Activated T-helper 9 cell treated with anti-CD3 and anti-CD28 coated beads, Interleukin-2, amount 50 U/mL, for 16 hours (primary cell): ENCODE data around the gene MEG3.
"Not testable (repeated sequence)": the region's sequence is repeated elsewhere in the genome, so short reads cannot be mapped to it uniquely, and the experiment has no call there.

Experiments used
- DNase-seq: peaks from one replicate; pipeline ENCODE4 v3.0.0-alpha.2; 2020; ENCODE audit warnings: low read depth

The MEG3 gene

DNA sequence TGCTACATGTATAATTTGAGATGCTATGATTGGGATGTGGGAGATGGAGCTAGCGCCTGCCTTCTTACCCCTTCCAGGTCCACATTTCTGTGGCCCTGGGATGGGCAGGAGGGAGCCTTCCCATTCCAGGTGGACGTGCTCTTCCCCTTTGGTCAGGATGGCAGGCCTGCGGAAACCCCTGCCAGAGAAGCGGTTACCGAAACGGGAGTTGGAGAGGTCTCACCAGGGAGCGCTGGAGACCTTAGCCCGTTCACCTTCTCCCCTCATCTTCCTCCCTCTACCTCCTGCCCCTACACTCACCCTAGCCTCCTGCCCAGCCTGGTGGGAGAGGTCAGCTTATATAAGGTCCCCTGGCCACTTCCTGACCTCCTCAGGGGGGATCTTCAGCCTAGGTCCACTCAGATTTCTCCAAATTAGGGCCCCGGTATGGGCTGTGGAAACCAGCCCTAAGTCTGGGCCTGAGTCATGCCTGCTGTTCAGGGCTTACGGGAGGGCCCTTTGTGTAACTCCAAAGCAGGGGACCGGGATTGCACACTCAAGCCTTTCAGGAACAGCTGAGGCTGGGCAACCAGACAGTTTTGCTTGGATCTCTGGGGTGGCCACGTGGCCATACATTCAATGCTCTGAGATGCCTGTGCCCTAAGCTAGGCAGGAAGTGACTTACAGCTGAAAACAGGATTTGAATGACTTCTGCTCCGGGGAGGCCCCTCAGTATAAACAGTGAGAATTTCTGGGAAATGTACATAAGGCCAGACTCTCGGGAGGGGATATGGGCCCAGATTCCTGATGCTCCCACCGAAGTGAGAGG is 10.2 kb upstream of the MEG3 start:
- no peak for DNase-seq

DNA sequence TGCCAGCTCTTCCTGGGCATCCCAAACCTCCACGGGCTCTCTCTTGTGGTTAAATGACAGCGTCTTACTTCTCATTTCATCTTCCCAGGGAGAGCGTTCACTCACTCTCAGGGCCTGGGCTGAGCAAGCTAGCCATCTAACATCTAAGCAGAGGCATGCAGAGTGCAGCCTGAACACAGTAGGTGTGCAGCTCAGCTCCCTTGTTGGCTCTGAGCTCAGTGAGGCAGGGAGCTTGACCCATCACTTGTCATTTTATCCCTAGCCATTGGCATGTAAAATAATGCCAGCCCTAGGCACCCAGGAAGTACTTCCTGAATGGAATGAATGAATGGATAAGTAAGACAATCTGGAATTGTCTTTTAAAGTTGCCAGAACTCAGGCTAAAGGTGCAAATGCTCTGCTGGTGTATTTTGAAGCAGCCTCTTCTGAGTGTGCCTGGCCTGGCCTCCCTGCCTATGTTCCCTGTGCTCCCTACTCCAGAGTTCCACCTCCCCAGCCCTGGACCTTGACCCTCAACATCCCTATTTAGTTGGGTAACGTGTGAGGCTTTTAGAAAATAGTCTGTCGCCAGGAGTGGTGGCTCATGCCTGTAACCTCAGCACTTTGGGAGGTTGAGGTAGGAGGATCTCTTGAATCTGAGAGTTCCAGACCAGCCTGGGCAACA is 9.5 kb upstream of the MEG3 start:
- no peak for DNase-seq

DNA sequence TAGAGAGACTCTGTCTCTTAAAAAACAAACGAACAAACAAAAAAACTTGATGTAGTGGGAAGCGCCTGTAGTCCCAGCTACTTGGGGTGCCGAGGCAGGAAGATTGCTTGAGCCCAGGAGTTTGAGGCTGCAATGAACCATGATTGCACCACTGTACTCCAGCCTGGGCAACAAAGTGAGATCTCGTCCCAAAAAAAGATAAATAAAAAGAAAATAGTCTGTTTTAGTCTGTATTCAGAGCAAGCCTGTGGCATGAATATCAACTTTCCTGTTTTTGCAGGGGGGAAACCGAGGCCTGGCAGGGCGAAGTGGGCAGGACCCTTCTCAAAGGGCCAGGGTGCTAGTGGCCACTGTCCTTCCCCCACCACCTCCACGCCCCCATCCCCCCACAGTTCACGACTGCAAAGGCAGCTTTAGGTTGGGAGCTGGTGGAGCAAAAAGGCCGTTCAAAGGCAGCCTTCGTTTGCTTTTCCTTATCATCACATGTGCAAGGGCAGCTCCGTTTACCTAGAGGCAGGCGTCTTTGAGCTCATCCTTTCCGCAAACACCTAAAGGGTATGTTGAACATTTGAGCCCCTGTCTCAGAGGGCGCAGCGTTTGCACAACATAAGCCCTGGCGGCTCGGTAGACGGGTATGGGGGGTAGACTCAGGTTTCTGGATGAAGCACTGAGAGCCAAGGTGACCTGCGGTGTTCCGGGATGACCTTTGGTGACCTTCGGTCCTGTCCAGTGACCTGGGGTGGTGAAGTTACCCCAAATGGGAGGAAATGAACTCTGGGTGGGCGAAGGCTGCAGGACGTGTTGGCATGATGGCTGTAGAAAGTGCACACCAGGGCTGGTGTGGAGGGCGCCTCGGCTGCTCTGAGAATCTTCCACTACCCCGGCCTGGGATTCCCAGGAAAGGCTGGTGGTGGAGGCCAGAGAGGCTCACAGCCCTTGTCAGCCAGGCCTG is 8.7 kb upstream of the MEG3 start:
- DNase-seq = no peak

DNA sequence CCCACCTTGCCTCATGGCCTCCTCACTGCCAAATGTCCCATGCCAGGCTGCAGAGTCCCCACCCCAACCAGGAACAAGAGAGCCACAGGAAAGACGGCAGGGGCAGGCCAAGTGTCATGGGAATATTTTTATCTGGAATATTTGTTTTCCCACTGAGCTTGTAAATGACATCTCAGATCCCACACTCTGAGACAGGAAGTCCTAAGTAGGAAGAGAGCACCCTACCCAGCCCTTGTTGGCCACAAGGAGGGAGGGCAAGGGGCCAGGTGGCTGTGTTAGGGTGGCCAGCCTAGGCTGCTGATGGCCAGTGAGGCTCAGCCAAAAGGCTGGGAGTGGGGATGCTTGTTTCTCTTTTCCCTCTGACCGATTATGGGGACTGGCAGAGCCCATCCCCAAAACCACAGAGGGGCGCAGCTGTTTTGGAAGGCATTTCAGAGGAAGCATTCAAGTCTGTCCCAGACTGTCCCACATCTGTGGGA is 7.7 kb upstream of the MEG3 start:
- no peak for DNase-seq

DNA sequence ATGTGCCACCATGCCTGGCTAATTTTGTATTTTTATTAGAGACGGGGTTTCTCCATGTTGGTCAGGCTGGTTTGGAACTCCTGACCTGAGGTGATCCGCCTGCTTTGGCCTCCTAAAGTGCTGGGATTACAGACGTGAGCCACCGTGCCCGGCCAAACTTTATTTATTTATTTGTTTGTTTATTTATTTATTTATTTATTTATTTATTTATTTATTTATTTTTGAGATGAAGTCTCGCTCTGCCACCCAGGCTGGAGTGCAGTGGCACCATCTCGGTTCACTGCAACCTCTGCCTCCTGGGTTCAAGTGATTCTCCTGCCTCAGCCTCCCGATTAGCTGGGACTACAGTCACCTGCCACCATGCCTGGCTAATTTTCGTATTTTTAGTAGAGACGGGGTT is 7.0 kb upstream of the MEG3 start:
- DNase-seq = not testable (repeated sequence)

DNA sequence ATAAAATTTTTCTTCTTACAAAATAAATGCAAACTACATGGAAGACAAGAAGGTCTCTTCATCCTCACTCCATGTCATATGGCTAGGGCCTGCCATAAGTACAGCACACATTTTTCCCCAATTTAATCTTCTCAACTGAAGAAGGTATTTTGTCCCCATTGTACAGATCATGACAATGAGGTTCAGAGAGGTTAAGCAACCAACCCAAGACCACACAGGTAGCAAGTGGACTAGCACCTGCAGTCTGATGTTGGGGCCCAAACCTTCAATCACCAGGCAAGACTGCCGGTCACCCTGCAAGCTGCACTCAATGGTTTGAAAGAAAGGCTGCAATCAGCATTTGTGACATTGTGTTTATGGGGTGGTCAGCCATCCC is 6.5 kb upstream of the MEG3 start:
- DNase-seq = no peak

DNA sequence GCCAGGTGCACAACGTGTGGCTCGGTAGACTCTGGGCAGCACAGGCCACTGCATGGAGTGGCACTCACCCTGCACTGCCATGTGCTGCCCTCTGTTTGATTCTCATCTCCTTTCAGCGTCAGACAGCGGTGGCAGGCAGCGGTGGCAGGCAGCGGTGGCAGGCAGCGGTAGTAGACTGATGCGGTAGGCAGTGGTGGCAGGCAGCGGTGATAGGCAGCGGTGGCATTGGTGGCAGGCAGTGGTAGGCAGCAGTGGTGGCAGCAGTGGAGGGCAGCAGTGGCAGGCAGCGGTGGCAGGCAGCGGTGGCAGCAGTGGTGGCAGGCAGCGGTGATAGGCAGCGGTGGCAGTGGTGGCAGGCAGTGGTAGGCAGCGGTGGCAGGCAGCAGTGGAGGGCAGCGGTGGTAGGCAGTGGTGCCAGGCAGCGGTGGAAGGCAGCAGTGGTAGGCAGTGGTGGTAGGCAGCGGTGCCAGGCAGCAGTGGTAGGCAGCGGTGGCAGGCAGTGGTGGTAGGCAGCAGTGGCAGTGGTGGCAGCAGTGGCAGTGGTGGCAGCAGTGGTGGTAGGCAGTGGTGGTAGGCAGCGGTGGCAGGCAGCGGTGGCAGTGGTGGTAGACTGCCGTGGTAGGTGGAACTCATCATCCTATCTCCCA is 6.0 kb upstream of the MEG3 start:
- no peak for DNase-seq

DNA sequence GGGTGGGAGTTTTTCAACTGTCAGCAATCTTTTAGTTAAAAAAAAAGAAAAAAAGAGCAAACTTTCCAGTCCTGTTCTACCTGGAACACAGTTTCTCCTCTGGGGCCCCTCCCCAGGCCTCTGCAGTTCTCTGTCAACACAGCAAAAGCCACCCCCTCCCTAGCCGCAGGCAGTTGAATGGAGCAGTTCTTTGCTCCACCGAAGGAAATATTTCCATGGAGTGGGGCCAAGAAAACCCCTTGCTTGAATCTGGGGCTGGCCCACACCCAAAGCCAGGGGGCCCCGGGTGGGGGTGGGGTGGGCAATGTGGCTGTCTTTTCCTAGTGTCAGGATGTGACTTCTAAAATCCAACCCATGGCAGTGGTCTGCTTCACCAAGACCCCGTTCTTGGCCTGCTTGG is 5.0 kb upstream of the MEG3 start:
- DNase-seq = no peak

DNA sequence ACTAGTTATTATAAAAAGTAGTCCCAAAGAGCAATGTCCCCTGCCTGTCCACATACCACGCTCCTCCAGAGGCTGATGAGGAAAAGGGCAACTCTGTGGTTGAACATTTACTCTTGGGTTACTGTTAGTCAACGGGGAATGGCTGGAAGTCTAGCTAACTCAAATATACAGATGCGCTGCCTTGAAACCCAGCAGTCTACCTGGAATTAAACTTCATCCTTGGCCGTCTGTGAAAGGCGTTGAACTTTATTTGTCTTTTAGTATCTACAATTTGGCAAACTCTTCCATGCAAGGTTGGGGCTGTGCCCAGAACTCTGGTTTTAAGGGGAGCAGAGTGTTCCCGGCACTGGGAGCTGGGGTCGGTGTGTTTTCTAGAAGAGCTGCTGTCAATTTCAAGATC is 3.9 kb upstream of the MEG3 start:
- DNase-seq = no peak

DNA sequence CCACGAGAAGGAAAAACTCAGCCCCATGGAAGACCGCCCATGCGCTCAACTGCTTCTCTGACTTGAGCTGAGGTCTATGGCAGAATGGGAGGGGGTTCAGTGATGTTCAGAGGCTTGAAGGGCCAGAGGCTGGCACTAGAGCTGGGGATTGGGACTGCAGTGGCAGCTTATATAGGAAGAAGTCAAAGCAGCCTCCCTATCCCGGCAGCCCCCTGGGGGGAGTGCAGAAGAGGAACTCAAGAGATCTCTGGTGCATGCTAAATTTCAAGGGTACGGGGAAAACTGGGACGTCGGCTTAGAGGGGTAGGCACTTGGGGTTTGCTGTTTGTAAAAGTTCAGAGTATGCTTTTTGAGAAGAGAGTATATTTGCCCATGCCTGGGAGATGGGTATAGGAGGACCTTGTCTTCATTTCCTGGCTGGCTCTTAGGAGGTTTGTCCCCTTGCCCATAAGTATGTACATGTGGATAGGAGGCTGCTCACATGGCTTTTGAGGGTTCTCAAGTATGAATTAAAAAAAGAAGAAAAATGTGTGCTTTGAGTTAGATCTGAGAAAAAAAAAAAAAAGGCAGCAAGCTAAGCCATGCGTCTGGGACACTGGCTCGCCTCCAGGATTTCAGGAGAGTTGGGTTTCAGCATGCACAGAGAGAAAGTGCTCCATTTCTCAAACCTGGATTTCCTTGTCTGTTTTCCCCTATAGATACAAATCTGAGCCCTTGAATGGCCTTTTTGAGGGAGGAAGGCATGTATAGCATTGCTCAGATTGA is 3.2 kb upstream of the MEG3 start:
- DNase-seq = no peak

DNA sequence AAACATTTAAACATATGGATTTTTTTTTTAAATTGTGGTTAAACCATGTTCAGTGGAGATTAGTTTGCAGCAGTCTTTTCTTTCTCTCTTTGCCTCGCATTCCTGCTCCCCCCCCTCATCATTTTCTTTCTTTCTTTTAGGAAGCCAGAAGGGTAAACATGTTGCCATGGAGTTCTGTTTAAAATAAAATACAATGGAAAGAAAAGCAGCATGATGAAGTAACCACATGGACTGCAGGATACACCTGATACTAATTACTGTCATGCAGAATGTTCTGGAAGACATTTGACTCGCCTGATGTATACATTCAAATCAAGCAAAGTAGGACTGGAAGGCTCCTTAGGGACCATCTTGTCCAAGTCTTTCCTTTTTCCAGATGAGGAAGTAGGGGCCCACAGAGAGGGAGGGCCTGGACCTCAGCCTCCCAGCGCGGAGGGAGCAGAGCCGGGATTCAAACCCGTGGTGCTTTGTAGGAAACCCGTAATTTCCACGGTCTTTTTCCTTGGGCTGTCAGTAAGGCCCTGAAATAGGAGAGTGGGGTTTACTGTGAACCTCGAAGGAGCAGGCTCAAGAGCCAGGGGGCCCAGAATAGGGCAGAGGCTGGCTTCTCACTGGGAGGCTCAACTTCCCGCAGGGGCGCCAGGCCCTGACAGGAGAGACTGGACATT is 2.4 kb upstream of the MEG3 start:
- no peak for DNase-seq

DNA sequence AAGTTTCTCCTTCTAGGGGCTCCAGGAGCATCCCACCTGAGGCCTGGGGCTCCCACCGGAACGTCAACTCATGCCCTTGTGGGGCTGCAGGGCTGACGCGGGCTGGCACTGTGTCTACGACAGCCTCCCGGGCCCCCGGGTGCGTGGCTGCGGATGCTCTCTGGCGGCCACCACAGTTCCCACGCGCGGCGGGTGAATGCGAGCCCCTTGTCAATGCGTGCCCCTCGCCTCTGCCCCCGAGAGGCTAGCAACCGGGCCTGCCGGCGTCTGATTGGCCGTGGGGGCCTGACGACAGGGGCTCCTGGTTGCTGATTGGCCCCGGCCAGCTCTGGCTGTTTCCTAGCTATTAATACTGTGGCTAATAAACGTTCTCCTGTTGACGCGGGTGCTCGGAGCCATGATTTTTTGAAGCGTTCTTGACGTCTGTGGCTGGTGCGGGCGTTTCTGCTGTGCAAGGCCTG is 1.8 kb upstream of the MEG3 start:
- DNase-seq = no peak

DNA sequence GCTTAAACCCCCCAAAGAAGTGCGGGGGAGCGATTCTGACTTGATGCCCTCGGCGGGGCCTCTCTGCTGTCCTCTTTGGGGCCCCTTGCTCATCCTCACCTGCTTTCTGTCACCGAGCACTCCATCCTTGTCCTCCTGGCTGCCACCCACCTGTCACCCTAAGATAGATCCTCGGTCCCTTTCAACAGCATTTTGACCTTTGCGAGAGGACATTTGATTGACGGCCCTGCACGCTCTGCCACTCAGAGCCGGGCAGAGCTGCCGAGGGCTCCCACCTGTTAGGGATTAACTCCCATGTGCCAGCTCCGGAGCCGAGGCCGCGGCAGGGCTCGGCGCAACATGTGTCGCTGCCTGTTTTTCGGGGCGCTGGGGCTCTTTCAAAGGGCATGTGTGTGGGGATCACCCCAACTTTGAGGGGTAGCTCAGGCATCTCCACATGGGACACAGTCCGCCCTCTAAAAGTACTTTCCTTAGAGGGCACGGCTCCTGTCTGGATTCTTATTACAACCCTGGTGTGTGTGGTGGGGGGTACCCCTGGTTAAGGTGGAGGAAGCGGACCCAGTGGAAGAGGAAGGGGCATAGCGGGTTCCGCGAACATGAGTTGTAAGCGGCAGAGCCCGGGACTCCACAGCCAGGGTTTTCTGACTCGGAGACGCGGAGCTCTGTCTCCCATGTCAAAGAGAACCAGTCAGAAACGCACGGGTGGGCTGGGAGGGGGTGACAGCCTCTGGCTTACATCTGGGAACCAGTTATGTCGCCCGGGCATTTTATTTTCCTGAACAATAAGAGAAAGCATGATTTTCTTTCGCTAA is 811 bp upstream of the MEG3 start:
- no peak for DNase-seq

DNA sequence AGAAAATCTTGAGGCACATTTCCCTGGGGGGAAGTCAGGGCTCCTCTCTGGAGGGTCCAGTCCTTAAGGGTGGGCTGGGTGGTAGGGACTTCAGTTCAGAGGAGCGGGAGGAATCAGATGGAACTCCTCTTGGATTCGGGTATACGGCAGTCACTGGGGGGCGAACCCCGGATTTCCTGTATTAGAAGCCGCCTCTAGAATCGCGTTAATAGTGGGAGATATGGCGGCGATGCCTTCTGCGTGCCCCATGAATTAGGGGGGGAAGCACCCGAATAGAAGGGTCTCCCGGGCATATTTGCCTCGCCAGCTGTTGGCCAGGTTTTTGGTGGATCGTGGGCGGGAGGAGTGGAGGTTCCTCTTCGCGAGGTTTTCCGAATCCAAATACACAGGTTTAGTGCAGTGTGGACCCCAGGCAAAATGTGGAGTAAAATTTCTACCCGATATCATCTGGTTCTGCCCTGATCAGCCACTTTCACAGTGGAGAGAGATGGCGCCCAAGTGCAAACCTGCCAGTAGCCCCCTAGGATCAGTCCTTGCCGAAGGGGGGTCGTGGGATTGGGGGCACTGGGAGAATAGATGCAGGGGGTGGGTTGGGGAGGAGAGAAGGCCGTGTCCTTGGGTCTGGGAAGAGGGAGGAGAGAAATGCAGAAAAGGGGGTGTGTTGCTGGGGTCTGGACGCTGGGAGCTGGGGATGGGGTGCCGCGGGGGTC is 628 bp downstream of the MEG3 start:
- no peak for DNase-seq

DNA sequence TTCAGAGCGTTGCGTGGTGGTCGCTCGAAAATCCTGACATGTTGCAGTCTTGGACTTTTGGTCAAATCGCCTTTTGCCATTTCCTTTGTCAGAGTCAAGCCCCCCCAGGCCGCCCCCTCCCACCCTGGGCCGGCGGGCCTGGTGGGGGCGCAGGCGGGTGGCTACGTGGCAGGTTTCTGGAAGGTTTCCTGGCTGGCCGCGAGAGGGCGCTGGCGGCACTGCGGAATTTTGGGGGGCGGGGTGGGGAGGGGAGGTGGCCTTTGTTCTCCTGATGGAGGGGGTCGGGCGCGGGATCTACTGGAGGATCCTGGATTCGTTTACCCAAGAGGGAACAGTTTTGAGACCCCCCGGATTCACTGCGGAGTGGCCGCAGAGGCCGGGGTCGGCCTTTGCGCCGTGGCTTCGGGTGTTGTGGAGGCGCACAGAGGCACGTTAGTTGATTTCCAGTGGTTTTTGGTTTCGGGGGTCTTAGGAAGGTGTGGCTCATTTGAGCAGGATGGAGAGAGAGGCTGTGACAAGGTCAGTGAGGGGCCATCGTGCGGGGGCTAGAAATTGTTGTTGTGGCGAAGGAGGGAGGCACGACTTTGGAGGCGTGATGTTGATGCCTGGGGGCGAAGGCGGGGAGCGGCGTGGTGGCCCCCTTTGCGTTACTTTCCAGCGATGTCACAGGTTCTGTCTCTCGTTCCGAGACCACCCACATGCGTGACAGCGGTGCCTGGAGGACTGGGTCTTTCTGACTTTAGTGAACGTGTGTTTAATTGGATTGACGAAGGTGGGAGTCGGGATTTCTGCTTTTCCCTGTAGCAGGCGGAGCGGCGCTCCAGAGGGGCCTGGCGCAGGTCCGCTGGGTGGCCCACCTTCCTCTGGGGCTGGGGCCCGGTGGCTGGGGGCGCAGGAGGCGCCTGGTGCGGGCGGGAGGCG is 1.4 kb downstream of the MEG3 start:
- DNase-seq = no peak

DNA sequence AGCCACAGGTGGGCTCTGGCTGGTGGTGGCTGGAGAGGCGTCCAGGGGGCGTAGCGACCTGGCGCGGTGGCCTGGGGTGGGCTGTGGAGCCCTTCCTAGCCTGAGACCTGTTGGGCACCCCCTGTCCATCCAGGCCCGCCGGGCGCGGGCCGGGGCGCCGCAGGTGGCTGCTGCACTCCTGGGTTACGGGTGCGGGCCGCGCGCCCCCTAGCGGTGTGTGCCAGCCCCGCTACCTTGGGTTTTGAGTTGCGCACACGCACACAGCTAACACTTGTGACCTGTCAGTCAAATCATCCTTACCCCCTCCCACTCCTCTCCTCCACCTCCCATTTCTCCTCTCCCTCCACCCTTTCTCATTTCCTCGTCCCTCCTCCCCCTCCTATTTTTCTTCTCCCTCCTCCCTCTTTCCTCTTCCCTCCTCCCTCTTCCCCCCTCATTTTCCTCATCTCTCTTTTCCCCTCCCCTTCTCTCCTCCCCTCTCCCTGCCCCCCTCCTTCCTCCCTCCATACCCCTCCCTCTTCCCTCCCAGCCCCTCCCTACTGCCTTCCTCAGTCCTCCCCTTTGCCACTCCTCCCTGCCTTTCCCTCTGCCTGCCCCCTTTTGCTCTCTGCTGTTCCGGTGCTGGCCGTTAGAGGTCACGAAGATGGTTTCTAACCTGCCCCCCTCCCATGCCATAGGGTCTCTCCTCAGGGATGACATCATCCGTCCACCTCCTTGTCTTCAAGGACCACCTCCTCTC is 2.3 kb downstream of the MEG3 start:
- no peak for DNase-seq

DNA sequence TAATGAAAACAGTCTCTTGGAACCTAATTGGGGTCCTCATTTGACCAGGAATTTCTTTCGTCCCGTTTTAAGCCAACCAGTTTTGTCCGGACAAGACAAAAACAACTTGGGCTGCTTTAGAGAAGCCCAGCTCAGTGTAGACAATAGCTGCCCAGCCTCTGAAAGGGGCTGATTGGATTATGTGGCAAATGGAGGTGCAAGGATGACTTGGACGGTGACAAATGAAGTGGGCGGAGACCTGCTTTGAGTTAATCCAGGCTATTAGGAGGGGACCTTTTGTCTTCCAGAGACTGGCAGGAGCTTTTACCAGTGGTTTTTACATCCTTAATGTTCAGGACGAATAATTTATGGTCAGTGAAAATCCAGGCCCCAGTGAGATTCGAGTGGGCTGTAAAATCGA is 4.8 kb downstream of the MEG3 start:
- no peak for DNase-seq
